Neuronal stem cell (in vitro differentiated cells): ENCODE results near the gene CILP2.

Source experiments
- DNase-seq: peaks from one replicate; pipeline ENCODE4 v3.0.0-alpha.2; 2013; ENCODE audit warnings: low spot score
- H2AFZ ChIP-seq: one replicate; pipeline ENCODE4 v1.6.1; 2013; ENCODE audit warnings: mild to moderate bottlenecking, low read length, inconsistent platforms
- H2AK5ac ChIP-seq: 2 replicates; pipeline ENCODE4 v1.6.1; 2013; ENCODE audit warnings: low read depth, mild to moderate bottlenecking, inconsistent platforms, low read length, moderate library complexity, mixed read lengths
- H2BK120ac ChIP-seq: 2 replicates; pipeline ENCODE4 v1.6.1; 2013; ENCODE audit warnings: low read depth, mild to moderate bottlenecking, inconsistent platforms, low read length, moderate library complexity, mixed read lengths
- H2BK12ac ChIP-seq: one replicate; pipeline ENCODE4 v1.6.1; 2013; ENCODE audit warnings: low read length, inconsistent platforms
- H2BK15ac ChIP-seq: 2 replicates; pipeline ENCODE4 v1.6.1; 2013; ENCODE audit warnings: mild to moderate bottlenecking, low read length, inconsistent platforms, mixed read lengths
- H2BK5ac ChIP-seq: one replicate; pipeline ENCODE4 v1.6.1; 2013; ENCODE audit warnings: inconsistent platforms, mild to moderate bottlenecking, low read length, moderate library complexity
- H3K14ac ChIP-seq: one replicate; pipeline ENCODE4 v1.6.1; 2013; ENCODE audit warnings: low read length, inconsistent platforms
- H3K18ac ChIP-seq: 2 replicates; pipeline ENCODE4 v1.6.1; 2013; ENCODE audit warnings: low read length, inconsistent platforms
- H3K23ac ChIP-seq: 2 replicates; pipeline ENCODE4 v1.6.1; 2013; ENCODE audit warnings: low read depth, mild to moderate bottlenecking, mixed read lengths, low read length, inconsistent platforms; ENCODE audit not compliant: poor library complexity
- H3K27ac ChIP-seq: replicated peaks from 3 replicates; pipeline ENCODE4 v1.5.1; 2013; ENCODE audit warnings: low read length, inconsistent platforms
- H3K27me3 ChIP-seq, 3 experiments: 2 replicates each; pipeline ENCODE4 v1.6.1; 2013; ENCODE audit warnings: low read length in 3 of 3, mild to moderate bottlenecking in 2 of 3, inconsistent platforms in 1 of 3, low read depth in 1 of 3, mixed read lengths in 1 of 3, moderate library complexity in 1 of 3; ENCODE audit not compliant: control insufficient read depth in 3 of 3, insufficient read depth in 3 of 3
- H3K36me3 ChIP-seq, 2 donors: replicated peaks in 1 of 2; 2 replicates each; pipeline ENCODE4 v1.6.1; 2013; ENCODE audit warnings: low read length in 2 of 2; ENCODE audit not compliant: control insufficient read depth in 2 of 2, insufficient read depth in 2 of 2
- H3K4ac ChIP-seq: 2 replicates; pipeline ENCODE4 v1.6.1; 2013; ENCODE audit warnings: inconsistent platforms, mild to moderate bottlenecking, low read length, moderate library complexity
- H3K4me1 ChIP-seq, 2 donors: 1 replicate in 1 of 2; 2 replicates in 1 of 2; pipeline ENCODE4 v1.6.1; 2013; ENCODE audit warnings: low read length in 2 of 2, low read depth in 1 of 2; ENCODE audit not compliant: control insufficient read depth in 2 of 2, insufficient read depth in 1 of 2
- H3K4me2 ChIP-seq: one replicate; pipeline ENCODE4 v1.6.1; 2013; ENCODE audit warnings: mild to moderate bottlenecking, low read length, inconsistent platforms; ENCODE audit not compliant: insufficient read depth, poor library complexity, severe bottlenecking
- H3K4me3 ChIP-seq, 2 donors: 2 replicates each; pipeline ENCODE4 v1.5.1; 2013; ENCODE audit warnings: low read length in 2 of 2, mild to moderate bottlenecking in 2 of 2, inconsistent platforms in 1 of 2, moderate library complexity in 1 of 2
- H3K79me1 ChIP-seq: one replicate; pipeline ENCODE4 v1.6.1; 2013; ENCODE audit warnings: low read depth, mild to moderate bottlenecking, inconsistent platforms, low read length, moderate library complexity
- H3K9ac ChIP-seq: one replicate; pipeline ENCODE4 v1.6.1; 2013; ENCODE audit warnings: mild to moderate bottlenecking, low read depth, low read length, inconsistent platforms; ENCODE audit not compliant: poor library complexity
- H3K9me3 ChIP-seq, 2 donors: replicated peaks in 1 of 2; 2 replicates each; pipeline versions ENCODE3 to v1.6.1; 2013; ENCODE audit warnings: low read length in 2 of 2, mild to moderate bottlenecking in 2 of 2, inconsistent platforms in 1 of 2, low read depth in 1 of 2, mixed read lengths in 1 of 2, moderate library complexity in 1 of 2; ENCODE audit not compliant: control insufficient read depth in 2 of 2, insufficient read depth in 1 of 2
- H4K8ac ChIP-seq: one replicate; pipeline ENCODE4 v1.6.1; 2013; ENCODE audit warnings: low read depth, mild to moderate bottlenecking, inconsistent platforms, low read length, moderate library complexity
- H4K91ac ChIP-seq: one replicate; pipeline ENCODE4 v1.6.1; 2013; ENCODE audit warnings: low read length, low read depth, mild to moderate bottlenecking, inconsistent platforms; ENCODE audit not compliant: poor library complexity
- WGBS, 2 donors: extraction: QIAGEN DNeasy Blood & Tissue Kit; methylation state at CpG; one replicate each; pipeline ENCODE4 v1.1.7; 2013; ENCODE audit warnings: missing lambda C conversion rate in 2 of 2, mixed read lengths in 1 of 2; ENCODE audit not compliant: insufficient read length in 2 of 2, insufficient replicate concordance in 1 of 2; ENCODE audit errors: extremely low coverage in 2 of 2; 5-methylcytosine and 5-hydroxymethylcytosine counted together

Gene CILP2

GRCh38 chr19:19515642-19516519 lies 22.2 kb upstream of the CILP2 start, which contains the start of gene NDUFA13:
TSS of gene NDUFA13 (plus strand) at chr19:19516225. CDS start at chr19:19516239, 14 bp downstream.
- Histone ChIP-seq H3K4me3 (peak within 1 kb of the TSS; percentile 80 to 99), H3K27ac (no peak within 1 kb of the TSS), H3K14ac (no peak within 1 kb of the TSS), H2BK12ac (no peak within 1 kb of the TSS), H2BK5ac (peak within 1 kb of the TSS; percentile 66), H2BK120ac (peak within 1 kb of the TSS; percentile 7), H4K91ac (no peak within 1 kb of the TSS), H3K27me3 (no peaks in the 10 kb centered on the region), H3K36me3 (peaks cover 10 to 34% of the 10 kb centered on the region in 2 donors), H3K4me1 (peaks cover 3 to 4% of the 10 kb centered on the region in 2 donors), H2AK5ac (peak within 1 kb of the TSS; percentile 90), H4K8ac (peak within 1 kb of the TSS; percentile 92), H3K23ac (peak within 1 kb of the TSS; percentile 95), H3K9ac (peak within 1 kb of the TSS; percentile 82), H2AFZ (peak within 1 kb of the TSS; percentile 93), H3K9me3 (peaks cover 5% of the 10 kb centered on the region in 2 donors), H3K79me1 (peaks cover 11% of the 10 kb centered on the region), H3K4ac (no peak within 1 kb of the TSS), H3K18ac (peak within 1 kb of the TSS; percentile 69), H3K4me2 (peak within 1 kb of the TSS; percentile 72), H2BK15ac (no peak within 1 kb of the TSS)
- no CpG with 5 or more reads among the region's 61 CpGs for WGBS, 2 donors
- peak; percentile 94 for DNase-seq

GRCh38 chr19:19517235-19517619 lies 20.8 kb upstream of the CILP2 start:
- no peak overlapping the region for H2BK5ac ChIP-seq
- H3K4me2 ChIP-seq: no peak overlapping the region
- H3K4me3 ChIP-seq: peak overlapping the region in 1 of 2 donors; percentile 99
- peaks cover 11% of the 10 kb centered on the region for H3K79me1 ChIP-seq
- no peak for DNase-seq
- peaks cover 3 to 4% of the 10 kb centered on the region in 2 donors for H3K4me1 ChIP-seq
- no peak overlapping the region for H4K91ac ChIP-seq
- H3K18ac ChIP-seq: no peak overlapping the region
- H3K4ac ChIP-seq: no peak overlapping the region
- WGBS, 2 donors: no CpG with 5 or more reads among the region's 10 CpGs
- no peak overlapping the region for H2AFZ ChIP-seq
- no peak overlapping the region for H3K27ac ChIP-seq
- peaks cover 10 to 36% of the 10 kb centered on the region in 2 donors for H3K36me3 ChIP-seq
- H3K9ac ChIP-seq: no peak overlapping the region
- H3K23ac ChIP-seq: no peak overlapping the region
- no peak overlapping the region for H2BK12ac ChIP-seq
- H2BK15ac ChIP-seq: no peak overlapping the region
- H2AK5ac ChIP-seq: no peak overlapping the region
- H3K9me3 ChIP-seq: peaks cover 5% of the 10 kb centered on the region in 2 donors
- H3K27me3 ChIP-seq: no peaks in the 10 kb centered on the region
- H4K8ac ChIP-seq: no peak overlapping the region
- H3K14ac ChIP-seq: no peak overlapping the region
- no peak overlapping the region for H2BK120ac ChIP-seq

- Histone ChIP-seq H2BK12ac (no peak overlapping the region), H4K91ac (no peak overlapping the region), H3K9me3 (no peaks in the 10 kb centered on the region), H3K4me3 (no peak overlapping the region), H3K4me1 (peaks cover 11% of the 10 kb centered on the region in 2 donors), H2AFZ (no peak overlapping the region), H2AK5ac (no peak overlapping the region), H4K8ac (no peak overlapping the region), H2BK5ac (no peak overlapping the region), H3K27ac (no peak overlapping the region), H3K4ac (no peak overlapping the region), H3K27me3 (no peaks in the 10 kb centered on the region), H3K9ac (no peak overlapping the region), H3K14ac (no peak overlapping the region), H2BK120ac (no peak overlapping the region), H3K18ac (no peak overlapping the region), H3K36me3 (peaks cover 10 to 62% of the 10 kb centered on the region in 2 donors), H3K79me1 (peaks cover 16% of the 10 kb centered on the region), H3K23ac (no peak overlapping the region), H3K4me2 (no peak overlapping the region), H2BK15ac (no peak overlapping the region)
- no peak for DNase-seq
- no CpG with 5 or more reads among the region's 6 CpGs for WGBS, 2 donors
Observed at GRCh38 chr19:19520989-19521388, 17.1 kb upstream of the CILP2 start.

GRCh38 chr19:19523177-19523576 lies 14.9 kb upstream of the CILP2 start:
- no peak overlapping the region for H2BK12ac ChIP-seq
- no peak overlapping the region for H3K4me3 ChIP-seq
- no peak overlapping the region for H3K27ac ChIP-seq
- no peak overlapping the region for H3K23ac ChIP-seq
- H2AFZ ChIP-seq: no peak overlapping the region
- no peak overlapping the region for H3K4ac ChIP-seq
- no peaks in the 10 kb centered on the region for H3K9me3 ChIP-seq
- no peak overlapping the region for H2AK5ac ChIP-seq
- H3K27me3 ChIP-seq: no peaks in the 10 kb centered on the region
- peaks cover 10 to 18% of the 10 kb centered on the region in 2 donors for H3K4me1 ChIP-seq
- H3K79me1 ChIP-seq: peaks cover 19% of the 10 kb centered on the region
- H3K36me3 ChIP-seq: peaks cover 18 to 68% of the 10 kb centered on the region in 2 donors
- H2BK5ac ChIP-seq: no peak overlapping the region
- H3K14ac ChIP-seq: no peak overlapping the region
- H2BK120ac ChIP-seq: no peak overlapping the region
- no peak overlapping the region for H3K18ac ChIP-seq
- no peak overlapping the region for H4K91ac ChIP-seq
- no peak for DNase-seq
- no peak overlapping the region for H4K8ac ChIP-seq
- no peak overlapping the region for H3K9ac ChIP-seq
- no peak overlapping the region for H2BK15ac ChIP-seq
- H3K4me2 ChIP-seq: no peak overlapping the region
- WGBS, 2 donors: no CpG with 5 or more reads among the region's 3 CpGs
